ENCODE data around the gene EYS. TPM values are rescaled to one million over a fixed set of nuclear protein-coding genes. Genes with fewer than 3 reads are reported as not detected.

Gene EYS
- total and polyA plus RNA-seq, 2 of the 8 experiments (the other 6 are each of a cell fraction or from before 2014, with no cell fraction given), result 0.05 to 0.13 TPM

DNA sequence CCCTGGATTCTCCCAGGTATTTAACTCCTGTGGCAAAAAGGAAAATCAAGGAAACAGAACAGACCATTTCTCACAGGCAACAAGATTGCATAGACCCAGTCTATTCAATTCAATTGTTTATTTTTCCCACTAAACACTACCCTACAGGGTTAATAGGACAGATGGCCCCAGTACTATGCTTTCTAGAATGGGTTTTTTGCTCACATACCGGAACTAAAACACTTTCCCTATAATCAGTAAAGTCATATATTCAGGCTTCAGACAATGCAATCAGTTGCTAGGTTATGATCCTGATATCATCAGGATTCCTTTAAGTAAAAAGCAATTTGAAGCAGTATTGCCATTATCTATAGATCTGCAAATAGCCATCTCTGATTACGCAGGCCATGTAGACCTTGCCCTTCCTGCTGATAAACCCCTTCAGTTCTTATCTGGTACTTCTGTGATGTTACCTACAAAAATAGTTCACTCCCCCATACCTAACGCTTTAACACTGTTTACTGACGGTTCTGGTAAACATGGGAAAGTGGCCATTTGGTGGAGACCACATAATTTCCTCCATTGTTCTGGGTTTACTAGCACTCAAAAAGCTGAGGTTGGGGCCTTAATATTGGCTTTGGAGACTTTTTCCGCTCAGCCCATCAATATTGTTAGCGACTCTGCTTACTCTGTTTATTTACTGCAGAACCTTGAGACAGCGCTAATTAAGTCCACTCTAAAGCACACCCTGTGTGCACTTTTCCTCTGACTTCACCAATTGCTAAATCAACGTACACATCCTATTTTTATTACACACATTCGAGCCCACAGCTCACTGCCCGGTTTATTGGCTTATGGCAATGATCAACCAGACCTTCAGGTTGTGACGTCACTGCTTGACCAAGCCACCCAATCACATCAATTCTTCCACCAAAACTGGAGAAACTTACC is 1405.5 kb downstream of the EYS start:
- no peak overlapping the region for H2BK120ac ChIP-seq (replicated peaks; ENCODE audit: low read depth, low read length)
- H3K79me2 ChIP-seq (ENCODE audit: control insufficient read depth in 1 of 2, insufficient read depth in 2 of 2, low read length in 2 of 2), result no peaks in the 10 kb centered on the region
- H3K36me3 ChIP-seq (ENCODE audit: control insufficient read depth in 2 of 4, insufficient read depth in 4 of 4, low read length in 3 of 4), result no peaks in the 10 kb centered on the region
- CTCF ChIA-PET (ENCODE audit: partially characterized antibody), result no interaction called here
- POLR2A ChIA-PET (ENCODE audit: partially characterized antibody), result no interaction called here
- no peak overlapping the region for H2BK5ac ChIP-seq (ENCODE audit: low read depth, low read length)
- H3K9ac ChIP-seq (replicated peaks in 1 of 4; ENCODE audit: extremely low read depth in 1 of 4, low read depth in 3 of 4, low read length in 3 of 4), result no peak overlapping the region
- no peak overlapping the region for H2BK20ac ChIP-seq (ENCODE audit: low read length)
- no peak overlapping the region for H3K23ac ChIP-seq (ENCODE audit: insufficient read length)
- H4K91ac ChIP-seq (replicated peaks; ENCODE audit: insufficient read length, low read length), result no peak overlapping the region
- 90% methylated on average over 11 of the region's 11 CpGs; no CpG with 5 or more reads in 1 of the 2 experiments for WGBS, 2 experiments (ENCODE audit: extremely low coverage in 1 of 2, insufficient coverage in 1 of 2, insufficient read length in 1 of 2, insufficient replicate concordance in 2 of 2, low coverage in 1 of 2, low lambda C conversion rate in 2 of 2, missing lambda C conversion rate in 1 of 2)
- H3K14ac ChIP-seq (ENCODE audit: insufficient read length), result no peak overlapping the region
- no peak for FAIRE-seq
- no peak overlapping the region for H4K5ac ChIP-seq (ENCODE audit: insufficient read length, low read depth, low read length)
- H2AK5ac ChIP-seq (ENCODE audit: low read depth, low read length), result no peak overlapping the region
- H3K18ac ChIP-seq (ENCODE audit: extremely low read depth, low read length), result no peak overlapping the region
- DNase-seq (ENCODE audit: low read depth in 1 of 2, low spot score in 2 of 2), result no peak
- no peaks in the 10 kb centered on the region for H3K4me1 ChIP-seq (replicated peaks in 1 of 4; ENCODE audit: control insufficient read depth in 3 of 4, insufficient read depth in 4 of 4, low read length in 3 of 4)
- no peaks in the 10 kb centered on the region for H3K27me3 ChIP-seq (replicated peaks in 1 of 4; ENCODE audit: control insufficient read depth in 3 of 4, extremely low read depth in 1 of 4, insufficient read depth in 3 of 4, low read length in 3 of 4)
- H3K4ac ChIP-seq (replicated peaks; ENCODE audit: insufficient read length, low read depth, low read length), result no peak overlapping the region
- H3K27ac ChIP-seq (ENCODE audit: low read depth, low read length), result no peak overlapping the region
- no peaks in the 10 kb centered on the region for H3K79me1 ChIP-seq (ENCODE audit: low read depth, low read length)
- H2BK12ac ChIP-seq (ENCODE audit: low read depth, low read length), result no peak overlapping the region
- TF ChIP-seq GTF2F1 (IDR thresholded peaks at IDR 0.05; ENCODE audit: borderline replicate concordance, low read depth, low read length) (no peak), SIN3A (conservative IDR thresholded peaks at IDR 0.05 in 1 of 2, IDR thresholded peaks at IDR 0.05 in 1 of 2; ENCODE audit: low read depth in 1 of 2, low read length in 2 of 2) (no peak), CTBP2 (IDR thresholded peaks at IDR 0.05; ENCODE audit: borderline replicate concordance, insufficient read depth, insufficient read length, low read length) (no peak), PHF8 (conservative IDR thresholded peaks at IDR 0.05; ENCODE audit: low read depth, low read length) (no peak), TAF7 (optimal IDR thresholded peaks at IDR 0.05; ENCODE audit: borderline replicate concordance, low read depth, low read length) (no peak), CREB1 (IDR thresholded peaks at IDR 0.05) (no peak), POLR2A (IDR thresholded peaks at IDR 0.05; ENCODE audit: control extremely low read depth in 1 of 2, low read depth in 2 of 2, low read length in 2 of 2) (no peak), TBP (IDR thresholded peaks at IDR 0.05; ENCODE audit: low read depth, low read length) (no peak), POU5F1 (IDR thresholded peaks at IDR 0.05; ENCODE audit: low read depth, low read length) (no peak)
- no peak overlapping the region for H2AFZ ChIP-seq (ENCODE audit: low read length)
- H3K23me2 ChIP-seq (ENCODE audit: low read depth, low read length), result no peaks in the 10 kb centered on the region
- no peaks in the 10 kb centered on the region for H4K20me1 ChIP-seq (replicated peaks in 1 of 2; ENCODE audit: control insufficient read depth in 1 of 2, insufficient read depth in 2 of 2, low read length in 2 of 2)
- no peak overlapping the region for H3K56ac ChIP-seq (replicated peaks; ENCODE audit: insufficient read length, low read depth, low read length)
- H4K8ac ChIP-seq (ENCODE audit: extremely low read depth, insufficient read depth, low read length), result no peak overlapping the region
- H3K4me2 ChIP-seq (ENCODE audit: insufficient read depth in 1 of 2, low read depth in 2 of 2, low read length in 2 of 2), result no peak overlapping the region
- no peak overlapping the region for H3K4me3 ChIP-seq (ENCODE audit: extremely low read depth in 1 of 4, insufficient read depth in 2 of 4, low read depth in 3 of 4, low read length in 4 of 4)
- no peak overlapping the region for H2BK15ac ChIP-seq (ENCODE audit: low read length)
- peaks cover 10 to 11% of the 10 kb centered on the region in 2 experiments for H3K9me3 ChIP-seq (ENCODE audit: insufficient read depth in 2 of 2, low read depth in 1 of 2, low read length in 1 of 2)

Data from H1 (cell line).